ENCODE measurements around the gene CLDN5. TPM values are rescaled to one million over a fixed set of nuclear protein-coding genes. Genes with fewer than 3 reads are reported as not detected.

CLDN5 gene
- total and polyA plus RNA-seq, 10 donors: 18.1 to 167 (median 63.4) TPM

DNA sequence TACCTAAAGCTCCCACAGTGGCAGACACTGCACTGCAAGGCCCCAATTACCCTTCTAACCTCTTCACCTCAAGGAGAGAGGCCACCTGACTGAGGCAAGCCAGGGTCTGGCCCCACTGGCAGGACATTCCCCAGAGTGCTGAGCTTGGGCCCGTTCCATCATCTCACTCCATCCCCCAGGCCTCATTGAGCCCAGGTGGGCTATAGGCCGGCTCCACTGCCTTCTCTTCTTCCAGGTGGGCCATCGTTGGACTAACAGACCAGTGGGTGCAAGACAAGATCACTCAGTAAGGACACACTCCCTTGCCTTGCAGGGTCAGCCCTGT lies 25.4 kb downstream of the CLDN5 start:
- no peaks in the 10 kb centered on the region for H3K9me3 ChIP-seq
- peaks cover 0 to 40% (median 0%) of the 10 kb centered on the region in 6 donors for H3K36me3 ChIP-seq
- TF ChIP-seq POLR2AphosphoS5 (IDR thresholded peaks at IDR 0.05) (no peak), POLR2A (IDR thresholded peaks at IDR 0.05) (no peak)
- TF ChIP-seq, protein P1, sequence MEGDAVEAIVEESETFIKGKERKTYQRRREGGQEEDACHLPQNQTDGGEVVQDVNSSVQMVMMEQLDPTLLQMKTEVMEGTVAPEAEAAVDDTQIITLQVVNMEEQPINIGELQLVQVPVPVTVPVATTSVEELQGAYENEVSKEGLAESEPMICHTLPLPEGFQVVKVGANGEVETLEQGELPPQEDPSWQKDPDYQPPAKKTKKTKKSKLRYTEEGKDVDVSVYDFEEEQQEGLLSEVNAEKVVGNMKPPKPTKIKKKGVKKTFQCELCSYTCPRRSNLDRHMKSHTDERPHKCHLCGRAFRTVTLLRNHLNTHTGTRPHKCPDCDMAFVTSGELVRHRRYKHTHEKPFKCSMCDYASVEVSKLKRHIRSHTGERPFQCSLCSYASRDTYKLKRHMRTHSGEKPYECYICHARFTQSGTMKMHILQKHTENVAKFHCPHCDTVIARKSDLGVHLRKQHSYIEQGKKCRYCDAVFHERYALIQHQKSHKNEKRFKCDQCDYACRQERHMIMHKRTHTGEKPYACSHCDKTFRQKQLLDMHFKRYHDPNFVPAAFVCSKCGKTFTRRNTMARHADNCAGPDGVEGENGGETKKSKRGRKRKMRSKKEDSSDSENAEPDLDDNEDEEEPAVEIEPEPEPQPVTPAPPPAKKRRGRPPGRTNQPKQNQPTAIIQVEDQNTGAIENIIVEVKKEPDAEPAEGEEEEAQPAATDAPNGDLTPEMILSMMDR (IDR thresholded peaks at IDR 0.05 in 8 of 11, conservative IDR thresholded peaks at IDR 0.05 in 3 of 11): no peak
- H3K4me3 ChIP-seq: no peak overlapping the region
- H3K27ac ChIP-seq: no peak overlapping the region
- H3K27me3 ChIP-seq (replicated peaks in 1 of 7): no peaks in the 10 kb centered on the region
- H3K4me1 ChIP-seq: no peaks in the 10 kb centered on the region
- 84 to 98% (median 96%) methylated on average over 3 of the region's 3 CpGs for WGBS, 5 donors
- intact Hi-C loops (cut with DNase I; ENCODE audit: low total_unique reads): loop anchor here (10.0 kb wide), 1 partner anchor 126 kb away; no protein-coding TSS in a partner anchor
- no peak for DNase-seq

DNA sequence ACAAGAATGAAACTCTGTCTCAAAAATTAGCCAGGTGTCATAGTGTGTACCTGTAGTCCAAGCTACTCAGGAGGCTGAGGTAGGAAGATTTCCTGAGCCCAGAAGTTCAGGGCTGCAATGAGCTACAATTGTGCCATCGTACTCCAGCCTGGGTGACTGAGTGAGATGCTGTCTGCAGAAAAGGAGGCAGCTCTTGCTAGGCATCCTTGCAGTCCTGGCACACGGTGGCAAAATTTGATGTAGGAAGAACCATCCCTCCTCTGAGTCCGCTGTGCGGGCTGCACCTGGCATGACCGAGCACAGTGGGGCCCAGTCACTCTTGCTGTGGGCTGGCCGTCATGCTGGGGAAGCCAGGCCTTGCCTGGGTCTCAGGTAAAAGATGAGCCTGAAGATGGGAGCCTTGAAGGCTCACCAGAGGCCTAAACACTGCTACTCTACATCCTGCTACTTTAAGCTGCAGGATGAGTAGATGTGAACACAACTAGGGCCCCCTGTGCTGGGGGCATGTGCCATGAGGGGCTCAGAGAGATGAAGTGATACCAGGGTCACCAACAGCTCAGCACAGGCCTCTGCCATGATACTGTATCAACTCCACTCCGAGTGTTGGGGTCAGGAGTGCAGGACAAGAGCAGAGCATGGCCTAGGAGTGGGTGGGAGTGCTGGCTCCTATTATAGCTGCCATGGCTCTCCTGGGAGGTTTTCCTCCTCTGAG lies 25.9 kb downstream of the CLDN5 start:
- H3K4me3 ChIP-seq: no peak overlapping the region
- intact Hi-C loops (cut with DNase I; ENCODE audit: low total_unique reads): loop anchor here (10.0 kb wide), 1 partner anchor 126 kb away; no protein-coding TSS in a partner anchor
- peaks cover 0 to 41% (median 0%) of the 10 kb centered on the region in 6 donors for H3K36me3 ChIP-seq
- DNase-seq: no peak
- no peaks in the 10 kb centered on the region for H3K27me3 ChIP-seq (replicated peaks in 1 of 7)
- no peak overlapping the region for H3K27ac ChIP-seq
- WGBS, 5 donors: 90 to 98% (median 95%) methylated on average over 6 to 7 of the region's 7 CpGs
- TF ChIP-seq POLR2AphosphoS5 (IDR thresholded peaks at IDR 0.05) (no peak), POLR2A (IDR thresholded peaks at IDR 0.05) (no peak)
- TF ChIP-seq, protein P1 (IDR thresholded peaks at IDR 0.05 in 8 of 11, conservative IDR thresholded peaks at IDR 0.05 in 3 of 11): no peak
- no peaks in the 10 kb centered on the region for H3K9me3 ChIP-seq
- no peaks in the 10 kb centered on the region for H3K4me1 ChIP-seq

DNA sequence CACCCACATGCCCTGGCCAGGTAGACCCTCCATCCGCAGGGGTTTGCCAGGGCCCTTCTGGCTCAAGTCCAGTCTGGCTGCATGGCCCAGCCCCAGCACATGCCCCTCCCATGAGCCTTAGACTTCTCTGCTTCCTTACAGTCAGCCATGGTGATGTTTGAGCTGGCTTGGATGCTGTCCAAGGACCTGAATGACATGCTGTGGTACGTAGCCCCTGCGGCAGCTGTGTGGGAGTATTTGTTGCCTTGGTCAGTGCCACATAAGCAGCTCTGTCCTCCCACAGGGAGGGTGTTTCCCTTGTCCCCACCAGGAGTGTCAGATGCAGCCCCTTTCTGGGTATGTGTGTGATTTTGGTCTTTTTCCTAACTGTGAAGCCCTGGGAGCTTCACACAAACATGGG lies 27.0 kb downstream of the CLDN5 start:
- WGBS, 5 donors: 65 to 76% (median 68%) methylated on average over 3 of the region's 3 CpGs

DNA sequence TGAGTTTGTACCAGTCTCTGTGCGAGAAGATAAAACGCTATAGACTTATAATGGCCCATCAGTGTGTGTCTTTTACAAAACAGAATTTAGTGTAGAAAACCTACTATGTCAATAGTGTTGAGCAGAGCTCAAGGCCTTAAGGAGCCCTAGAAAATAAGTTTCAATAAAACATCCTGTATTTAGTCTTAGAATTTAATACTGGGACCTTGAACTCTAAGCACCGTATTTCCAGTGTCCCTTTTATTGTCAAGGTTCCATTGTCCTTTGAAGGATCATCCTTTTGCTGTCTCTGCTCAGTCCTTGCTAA lies 27.9 kb downstream of the CLDN5 start:
- Histone ChIP-seq H3K36me3 (peaks cover 0 to 46% (median 0%) of the 10 kb centered on the region in 6 donors), H3K27me3 (replicated peaks in 1 of 7) (no peaks in the 10 kb centered on the region), H3K27ac (no peak overlapping the region), H3K4me3 (no peak overlapping the region), H3K4me1 (no peaks in the 10 kb centered on the region), H3K9me3 (no peaks in the 10 kb centered on the region)
- DNase-seq: no peak
- no peak for TF ChIP-seq POLR2AphosphoS5 (IDR thresholded peaks at IDR 0.05)
- TF ChIP-seq POLR2A (IDR thresholded peaks at IDR 0.05): no peak
- TF ChIP-seq, protein P1 (IDR thresholded peaks at IDR 0.05 in 8 of 11, conservative IDR thresholded peaks at IDR 0.05 in 3 of 11): no peak
- intact Hi-C loops (cut with DNase I; ENCODE audit: low total_unique reads): loop anchor here (10.0 kb wide), 1 partner anchor 129 kb away; no protein-coding TSS in a partner anchor
- WGBS, 5 donors: 87 to 93% (median 93%) methylated on average over 3 of the region's 3 CpGs

More for the DNA sequence above, 27.0 kb downstream of the CLDN5 start:
- TF ChIP-seq POLR2A (IDR thresholded peaks at IDR 0.05) (no peak), POLR2AphosphoS5 (IDR thresholded peaks at IDR 0.05) (no peak)
- TF ChIP-seq, protein P1 (IDR thresholded peaks at IDR 0.05 in 8 of 11, conservative IDR thresholded peaks at IDR 0.05 in 3 of 11): no peak
- no peaks in the 10 kb centered on the region for H3K27me3 ChIP-seq (replicated peaks in 1 of 7)
- H3K9me3 ChIP-seq: no peaks in the 10 kb centered on the region
- intact Hi-C loops (cut with DNase I; ENCODE audit: low total_unique reads): loop anchor here (10.0 kb wide), 1 partner anchor 128 kb away; no protein-coding TSS in a partner anchor
- no peaks in the 10 kb centered on the region for H3K4me1 ChIP-seq
- H3K36me3 ChIP-seq: peaks cover 0 to 46% (median 0%) of the 10 kb centered on the region in 6 donors
- no peak overlapping the region for H3K27ac ChIP-seq
- H3K4me3 ChIP-seq: no peak overlapping the region
- no peak for DNase-seq
